ENCODE data around the gene UNC13A. TPM values are rescaled to one million over a fixed set of nuclear protein-coding genes. Genes with fewer than 3 reads are reported as not detected.

The UNC13A gene
- total RNA-seq, 1 donor from 2014 or later: 0.02 TPM

DNA sequence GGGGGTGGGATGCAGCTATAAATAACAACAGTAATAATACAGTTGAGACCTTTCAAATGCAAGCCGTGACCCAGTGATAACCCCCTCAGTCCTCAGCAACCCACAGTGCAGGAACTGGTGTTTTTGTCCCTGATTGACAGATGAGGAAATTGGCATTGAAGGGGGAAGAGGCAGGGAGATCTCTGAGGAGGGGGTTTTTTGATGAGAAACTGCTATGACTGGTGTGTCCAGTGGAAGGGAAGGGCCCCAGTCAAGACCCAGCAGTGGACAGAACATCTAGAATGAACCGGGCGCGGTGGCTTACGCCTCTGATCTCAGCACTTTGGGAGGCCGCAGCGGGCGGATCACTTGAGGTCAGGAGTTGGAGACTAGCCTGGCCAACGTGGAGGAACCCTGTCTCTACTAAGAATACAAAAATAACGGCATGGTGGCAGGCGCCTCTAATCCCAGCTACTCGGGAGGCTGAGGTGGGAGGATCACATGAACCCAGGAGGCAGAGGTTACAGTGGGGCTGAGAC is 33.0 kb upstream of the UNC13A start:
- DNase-seq (ENCODE audit: low spot score): no peak
- Mint-ChIP-seq H3K9me3 (no peaks in the 10 kb centered on the region), H3K27ac (peak overlapping the region; percentile 39), H3K4me1 (ENCODE audit: low read depth) (peaks cover 36% of the 10 kb centered on the region), H3K4me3 (ENCODE audit: low read depth) (peak overlapping the region; percentile 92), H3K36me3 (ENCODE audit: low read depth) (peaks cover 30% of the 10 kb centered on the region), H3K27me3 (ENCODE audit: low read depth) (no peaks in the 10 kb centered on the region)
- intact Hi-C loops (cut with micrococcal nuclease): no loop called here

DNA sequence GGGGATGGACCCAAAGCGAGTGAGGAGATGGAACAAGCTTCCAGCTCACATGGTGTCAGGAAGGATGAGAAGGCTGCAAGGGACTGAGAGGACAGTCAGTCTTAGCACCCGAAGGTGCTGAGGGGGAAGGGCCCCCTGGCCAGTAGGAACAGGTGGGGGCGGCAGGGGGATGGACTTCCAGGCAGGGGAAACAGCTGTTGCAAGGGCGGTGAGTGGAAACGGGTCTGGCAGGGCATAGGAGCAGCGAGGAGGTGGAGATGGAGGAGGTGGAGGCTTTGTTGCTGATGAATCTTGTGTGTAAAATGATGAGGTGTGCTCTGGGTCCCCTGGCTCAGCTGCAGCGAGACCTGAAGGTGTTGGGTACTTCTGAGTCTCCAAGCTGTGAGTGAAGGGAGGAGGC is 32.3 kb upstream of the UNC13A start:
- Mint-ChIP-seq H3K4me1 (ENCODE audit: low read depth) (peaks cover 36% of the 10 kb centered on the region), H3K36me3 (ENCODE audit: low read depth) (peaks cover 26% of the 10 kb centered on the region), H3K9me3 (no peaks in the 10 kb centered on the region), H3K27me3 (ENCODE audit: low read depth) (no peaks in the 10 kb centered on the region), H3K4me3 (ENCODE audit: low read depth) (peak overlapping the region; percentile 92), H3K27ac (peak overlapping the region; percentile 72)
- no peak for DNase-seq (ENCODE audit: low spot score)
- intact Hi-C loops (cut with micrococcal nuclease): no loop called here

DNA sequence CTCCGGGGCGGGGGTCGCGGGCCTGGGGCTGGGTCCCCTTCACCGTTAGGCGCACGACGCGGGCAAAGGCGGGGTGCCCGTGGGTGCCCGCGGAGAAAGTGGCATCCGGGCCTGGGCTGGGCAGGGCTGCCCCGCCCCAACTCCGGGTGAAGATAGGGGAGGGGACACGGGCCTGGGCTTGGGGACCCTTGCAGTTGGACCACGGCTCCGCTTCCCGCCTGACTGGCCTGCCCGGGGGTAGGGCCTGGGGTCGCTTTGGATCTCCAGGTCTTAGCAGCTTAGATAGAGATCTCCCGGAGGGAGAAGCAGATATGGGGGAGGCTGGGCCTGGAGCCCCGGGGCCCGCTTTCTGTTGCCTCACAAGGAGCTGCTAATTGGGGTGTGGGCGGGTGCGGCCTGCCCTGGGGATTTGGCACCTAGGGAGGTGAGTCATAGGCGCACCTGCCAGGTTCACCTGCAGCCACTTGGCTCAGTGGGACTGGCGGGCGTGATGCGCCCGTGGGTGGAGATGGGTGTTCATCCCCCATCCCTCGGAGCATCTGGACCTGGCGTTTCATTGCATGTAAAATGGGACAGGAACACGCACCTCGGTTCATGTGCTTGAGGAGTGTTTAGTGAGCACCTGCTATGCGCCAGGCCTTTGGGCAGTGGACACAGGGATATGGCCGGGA is 31.7 kb upstream of the UNC13A start:
- Mint-ChIP-seq H3K27ac (peak overlapping the region; percentile 72), H3K36me3 (ENCODE audit: low read depth) (peaks cover 22% of the 10 kb centered on the region), H3K9me3 (no peaks in the 10 kb centered on the region), H3K4me3 (ENCODE audit: low read depth) (peak overlapping the region; percentile 92), H3K27me3 (ENCODE audit: low read depth) (no peaks in the 10 kb centered on the region), H3K4me1 (ENCODE audit: low read depth) (peaks cover 36% of the 10 kb centered on the region)
- intact Hi-C loops (cut with micrococcal nuclease): loop anchor here (1.0 to 5.0 kb wide), 2 partner anchors 27 to 57 kb away; no protein-coding TSS in a partner anchor
- no peak for DNase-seq (ENCODE audit: low spot score)

DNA sequence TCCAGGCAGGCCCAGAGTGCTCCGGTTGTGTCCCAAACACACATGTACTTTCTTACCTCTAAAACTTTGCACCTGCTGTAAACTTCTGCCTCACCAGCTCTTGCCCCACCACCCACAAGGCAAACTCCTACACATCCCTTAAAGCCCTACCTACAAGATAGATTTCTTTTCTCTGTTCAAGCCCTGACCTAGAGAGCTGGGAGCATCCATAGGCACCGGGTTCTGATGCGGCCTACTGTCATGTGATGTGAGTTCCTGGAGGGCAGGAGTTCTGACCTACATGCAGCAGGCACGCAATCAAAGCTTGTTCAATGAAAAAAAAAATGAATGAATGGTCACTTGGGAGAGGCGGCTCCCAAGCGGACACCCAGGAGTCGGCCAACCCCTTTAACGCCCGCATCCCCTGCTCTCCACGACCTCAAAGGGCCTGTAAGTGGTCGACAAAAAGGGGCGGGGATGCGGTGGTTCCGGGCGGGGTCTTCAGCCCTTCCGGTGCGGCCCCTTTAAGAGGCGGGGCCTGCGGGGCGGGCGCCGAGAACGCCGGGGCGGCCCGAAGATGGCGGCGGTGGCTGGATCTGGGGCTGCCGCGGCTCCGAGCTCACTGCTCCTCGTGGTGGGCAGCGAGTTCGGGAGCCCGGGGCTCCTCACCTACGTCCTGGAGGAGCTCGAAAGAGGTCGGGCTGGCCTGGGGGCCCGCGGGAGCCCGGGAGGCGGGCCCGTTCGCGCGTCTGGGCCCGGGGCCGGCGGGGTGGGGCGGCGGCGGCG is 31.0 kb upstream of the UNC13A start, which contains the start of gene MAP1S:
Gene MAP1S (plus strand): TSS at position 534 of the 765 bp plus-strand sequence. CDS start 23 bp downstream, at position 557.
- DNase-seq (ENCODE audit: low spot score): peak; percentile 59
- Mint-ChIP-seq H3K9me3 (no peaks in the 10 kb centered on the region), H3K36me3 (ENCODE audit: low read depth) (peaks cover 16% of the 10 kb centered on the region), H3K4me3 (ENCODE audit: low read depth) (peak within 1 kb of the TSS; percentile 92), H3K27ac (peak within 1 kb of the TSS; percentile 72), H3K27me3 (ENCODE audit: low read depth) (no peaks in the 10 kb centered on the region), H3K4me1 (ENCODE audit: low read depth) (peaks cover 36% of the 10 kb centered on the region)
- intact Hi-C loops (cut with micrococcal nuclease): loop anchor here (1.0 to 5.0 kb wide), 2 partner anchors 28 to 58 kb away; no protein-coding TSS in a partner anchor

DNA sequence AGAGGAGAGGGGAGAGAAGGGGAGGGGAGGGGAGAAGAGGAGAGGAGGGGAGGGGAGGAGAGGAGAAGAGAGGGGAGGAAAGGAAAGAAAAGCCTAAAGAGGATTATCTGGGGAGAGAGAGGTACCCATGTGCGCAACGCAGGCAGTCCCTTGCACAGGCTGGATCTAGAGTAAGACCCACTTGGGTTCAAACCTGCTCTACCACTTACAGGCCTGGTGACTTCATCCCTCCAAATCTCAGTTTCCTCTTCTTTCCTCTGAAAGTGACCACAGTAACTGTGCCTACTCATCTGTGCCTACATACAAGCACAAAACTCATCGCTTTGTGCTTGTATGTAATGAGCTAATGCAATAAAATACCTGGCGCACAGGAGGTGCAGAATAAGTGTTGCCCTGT is 30.4 kb upstream of the UNC13A start:
- intact Hi-C loops (cut with micrococcal nuclease): loop anchor here (5.0 kb wide), 1 partner anchor 59 kb away; no protein-coding TSS in a partner anchor
- Mint-ChIP-seq H3K4me1 (ENCODE audit: low read depth) (peaks cover 36% of the 10 kb centered on the region), H3K27ac (peak overlapping the region; percentile 61)

DNA sequence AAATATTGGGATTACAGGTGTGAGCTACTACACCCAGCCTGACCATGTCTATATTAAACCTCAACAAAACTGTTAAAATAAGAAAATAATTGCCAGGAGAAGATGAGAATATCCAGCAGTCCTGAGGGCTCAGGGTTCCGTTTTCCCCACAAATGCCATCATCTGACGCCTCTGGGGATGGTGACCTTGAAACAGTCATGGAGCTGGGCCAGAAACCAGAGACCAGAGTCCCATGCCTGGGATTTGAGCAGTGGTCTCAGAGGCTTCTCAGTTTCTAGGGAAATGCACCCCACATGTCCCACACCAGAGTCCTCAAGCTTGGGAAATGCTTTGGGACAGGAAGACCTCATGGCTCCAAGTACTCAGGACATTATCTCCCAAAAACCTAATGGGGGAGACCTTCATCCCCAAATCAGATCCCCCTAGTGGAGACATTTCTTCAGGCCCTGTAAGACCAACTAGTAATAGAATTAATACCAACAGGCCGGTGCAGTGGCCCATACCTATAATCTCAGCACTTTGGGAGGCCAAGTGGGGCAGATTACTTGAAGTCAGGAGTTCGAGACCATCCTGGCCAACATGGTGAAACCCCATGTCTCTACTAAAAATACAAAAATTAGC is 28.3 kb upstream of the UNC13A start:
- Mint-ChIP-seq H3K27ac (no peak overlapping the region), H3K27me3 (ENCODE audit: low read depth) (no peaks in the 10 kb centered on the region), H3K36me3 (ENCODE audit: low read depth) (peaks cover 8% of the 10 kb centered on the region), H3K4me3 (ENCODE audit: low read depth) (no peak overlapping the region), H3K9me3 (no peaks in the 10 kb centered on the region), H3K4me1 (ENCODE audit: low read depth) (peaks cover 29% of the 10 kb centered on the region)
- no peak for DNase-seq (ENCODE audit: low spot score)
- intact Hi-C loops (cut with micrococcal nuclease): loop anchor here (5.0 kb wide), 1 partner anchor 61 kb away; no protein-coding TSS in a partner anchor

More for the DNA sequence above, 30.4 kb upstream of the UNC13A start:
- no peaks in the 10 kb centered on the region for H3K9me3 Mint-ChIP-seq
- no peak for DNase-seq (ENCODE audit: low spot score)
- H3K36me3 Mint-ChIP-seq (ENCODE audit: low read depth): peaks cover 13% of the 10 kb centered on the region
- peak overlapping the region; percentile 79 for H3K4me3 Mint-ChIP-seq (ENCODE audit: low read depth)
- H3K27me3 Mint-ChIP-seq (ENCODE audit: low read depth): no peaks in the 10 kb centered on the region

GRCh38 chr19:17711851-17712250 is 23.7 kb upstream of the UNC13A start:
- H3K27me3 Mint-ChIP-seq (ENCODE audit: low read depth): no peaks in the 10 kb centered on the region
- H3K4me3 Mint-ChIP-seq (ENCODE audit: low read depth): no peak overlapping the region
- H3K4me1 Mint-ChIP-seq (ENCODE audit: low read depth): no peaks in the 10 kb centered on the region
- H3K9me3 Mint-ChIP-seq: no peaks in the 10 kb centered on the region
- DNase-seq (ENCODE audit: low spot score): no peak
- intact Hi-C loops (cut with micrococcal nuclease): no loop called here
- H3K36me3 Mint-ChIP-seq (ENCODE audit: low read depth): no peaks in the 10 kb centered on the region
- no peak overlapping the region for H3K27ac Mint-ChIP-seq

DNA sequence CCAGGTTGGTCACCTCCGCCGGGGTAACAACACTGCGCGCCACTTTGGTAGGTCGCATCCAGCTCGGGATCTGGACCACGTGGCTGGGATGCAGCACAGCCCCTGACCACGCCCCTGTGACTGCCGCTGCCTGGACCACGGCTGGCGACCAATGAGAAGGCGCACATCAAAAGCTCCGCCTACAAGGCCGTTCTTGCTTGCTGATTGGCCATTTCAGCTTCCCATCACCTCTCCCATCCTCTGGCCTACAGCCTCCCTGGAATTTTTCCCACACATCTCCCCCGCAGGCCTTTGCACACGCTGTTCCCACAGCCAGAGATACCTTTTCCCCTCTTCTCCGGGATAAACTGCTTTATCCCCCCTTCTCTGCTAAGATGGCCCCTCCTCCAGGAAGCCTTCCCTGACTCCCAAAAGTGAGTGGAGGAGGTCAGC is 18.6 kb upstream of the UNC13A start:
- Mint-ChIP-seq H3K4me3 (ENCODE audit: low read depth) (no peak overlapping the region), H3K4me1 (ENCODE audit: low read depth) (peaks cover 2% of the 10 kb centered on the region), H3K27me3 (ENCODE audit: low read depth) (no peaks in the 10 kb centered on the region), H3K36me3 (ENCODE audit: low read depth) (no peaks in the 10 kb centered on the region), H3K9me3 (no peaks in the 10 kb centered on the region), H3K27ac (no peak overlapping the region)
- no peak for DNase-seq (ENCODE audit: low spot score)
- intact Hi-C loops (cut with micrococcal nuclease): no loop called here

DNA sequence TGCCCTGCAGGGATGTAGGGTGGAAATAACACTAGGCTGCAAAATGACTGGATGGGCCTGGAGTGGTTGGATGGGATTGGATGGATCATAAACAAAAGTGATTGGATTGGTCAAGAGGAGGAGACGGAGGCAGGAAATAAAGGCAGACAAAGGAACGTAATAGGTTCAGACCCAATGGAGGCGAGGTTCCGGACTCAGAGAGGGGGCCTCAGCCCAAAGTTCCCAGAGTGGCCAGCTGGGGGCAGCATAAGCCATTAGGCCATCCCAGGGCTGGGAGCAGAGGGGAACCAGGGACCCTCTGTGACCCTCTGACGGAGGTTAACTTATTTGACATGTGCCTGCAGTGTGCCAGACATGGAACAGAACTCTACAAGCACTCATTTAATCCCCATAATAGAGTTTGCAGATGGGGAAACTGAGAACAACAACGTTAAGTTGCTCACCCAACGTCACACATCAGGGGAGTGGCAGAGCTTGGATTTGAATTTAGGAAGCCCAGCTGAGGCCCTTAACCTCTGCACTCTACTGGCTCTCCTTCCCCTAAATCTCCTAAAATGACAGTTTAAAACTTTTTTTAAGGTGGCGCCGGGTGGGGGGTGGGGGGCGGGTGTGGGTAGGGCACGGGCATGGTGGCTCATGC is 15.8 kb upstream of the UNC13A start:
- H3K4me3 Mint-ChIP-seq (ENCODE audit: low read depth): no peak overlapping the region
- no peaks in the 10 kb centered on the region for H3K9me3 Mint-ChIP-seq
- peaks cover 2% of the 10 kb centered on the region for H3K4me1 Mint-ChIP-seq (ENCODE audit: low read depth)
- no peak overlapping the region for H3K27ac Mint-ChIP-seq
- intact Hi-C loops (cut with micrococcal nuclease): loop anchor here (1.0 to 2.0 kb wide), 2 partner anchors 81 to 151 kb away; no protein-coding TSS in a partner anchor
- DNase-seq (ENCODE audit: low spot score): peak; percentile 50
- H3K27me3 Mint-ChIP-seq (ENCODE audit: low read depth): peaks cover 2% of the 10 kb centered on the region
- H3K36me3 Mint-ChIP-seq (ENCODE audit: low read depth): no peaks in the 10 kb centered on the region

- Mint-ChIP-seq H3K27me3 (ENCODE audit: low read depth) (peaks cover 21% of the 10 kb centered on the region), H3K9me3 (no peaks in the 10 kb centered on the region), H3K4me3 (ENCODE audit: low read depth) (no peak overlapping the region), H3K36me3 (ENCODE audit: low read depth) (no peaks in the 10 kb centered on the region), H3K27ac (no peak overlapping the region), H3K4me1 (ENCODE audit: low read depth) (no peaks in the 10 kb centered on the region)
- intact Hi-C loops (cut with micrococcal nuclease): no loop called here
- DNase-seq (ENCODE audit: low spot score): no peak
These were observed 7.0 kb upstream of the UNC13A start for GRCh38 chr19:17695198-17695597.

DNA sequence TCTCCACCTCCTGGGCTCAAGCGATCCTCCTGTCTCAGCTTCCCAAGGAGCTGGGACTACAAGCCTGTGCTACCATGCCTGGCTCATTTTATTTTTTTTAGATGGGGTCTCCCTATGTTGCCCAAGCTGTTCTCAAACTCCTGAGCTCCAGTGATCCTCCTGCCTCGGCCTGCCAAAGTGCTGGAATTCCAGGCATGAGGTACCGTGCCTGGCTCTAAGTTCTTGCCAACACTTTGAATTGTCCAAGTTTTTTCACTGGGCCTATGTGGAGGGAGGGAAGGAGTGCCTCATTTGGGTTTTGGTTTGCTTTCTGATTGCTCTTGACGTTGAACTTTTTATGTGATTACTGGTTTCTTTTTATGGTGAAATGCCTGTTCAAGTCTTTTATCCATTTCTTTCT is 4.4 kb upstream of the UNC13A start:
- H3K4me1 Mint-ChIP-seq (ENCODE audit: low read depth): peaks cover 4% of the 10 kb centered on the region
- H3K4me3 Mint-ChIP-seq (ENCODE audit: low read depth): no peak overlapping the region
- H3K9me3 Mint-ChIP-seq: no peaks in the 10 kb centered on the region
- H3K36me3 Mint-ChIP-seq (ENCODE audit: low read depth): no peaks in the 10 kb centered on the region
- intact Hi-C loops (cut with micrococcal nuclease): no loop called here
- H3K27me3 Mint-ChIP-seq (ENCODE audit: low read depth): peaks cover 28% of the 10 kb centered on the region
- no peak overlapping the region for H3K27ac Mint-ChIP-seq
- no peak for DNase-seq (ENCODE audit: low spot score)
